ENCODE measurements around the gene FADS3. TPM values are rescaled to one million over a fixed set of nuclear protein-coding genes. Genes with fewer than 3 reads are reported as not detected.

Gene FADS3
- total and polyA plus RNA-seq, 2 of the 4 experiments (the other 2 are of a cell fraction) = 54.5 to 110 TPM

DNA sequence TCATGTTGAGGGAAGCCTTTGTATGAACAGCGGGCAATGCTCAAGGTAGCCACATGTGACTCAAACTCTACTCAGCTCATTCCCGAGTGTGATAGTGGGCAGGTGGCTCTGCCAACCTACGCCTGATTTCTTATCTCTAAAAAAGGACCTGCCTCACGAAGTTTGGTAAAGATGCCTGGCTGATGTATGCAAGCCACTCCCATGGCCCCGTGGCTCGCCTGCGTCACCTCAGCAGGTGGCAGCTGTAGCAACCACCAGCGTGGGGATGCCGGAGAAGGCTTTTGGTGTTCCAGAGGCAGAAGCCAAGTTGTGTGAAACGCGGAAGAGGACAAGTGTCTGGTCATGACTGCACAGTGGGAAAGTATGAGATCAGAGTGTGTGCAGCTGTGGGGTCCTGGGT lies 57.9 kb downstream of the FADS3 start:
- Histone ChIP-seq H4K8ac (ENCODE audit: low read depth in 2 of 2, low read length in 2 of 2) (no peak overlapping the region), H4K91ac (ENCODE audit: insufficient read depth, low read depth, low read length) (no peak overlapping the region), H2AK9ac (replicated peaks; ENCODE audit: low read depth, low read length, poor library complexity) (no peak overlapping the region), H3K9me3 (ENCODE audit: control insufficient read depth, insufficient read depth, low read length) (no peaks in the 10 kb centered on the region), H3K14ac (replicated peaks; ENCODE audit: low read depth, low read length) (no peak overlapping the region), H3K27me3 (ENCODE audit: control insufficient read depth, insufficient read depth, low read length) (no peaks in the 10 kb centered on the region), H3K27ac (ENCODE audit: insufficient read depth, low read length) (no peak overlapping the region), H3K4me2 (ENCODE audit: low read depth, low read length) (no peak overlapping the region), H3K4me1 (ENCODE audit: control insufficient read depth, insufficient read depth, low read length) (peaks cover 15% of the 10 kb centered on the region; the same call in 1 of the 2 replicates), H3K23ac (ENCODE audit: low read depth, low read length) (no peak overlapping the region), H4K5ac (ENCODE audit: low read depth, low read length) (no peak overlapping the region), H3K4ac (ENCODE audit: low read depth, low read length) (no peak overlapping the region), H2BK120ac (ENCODE audit: low read depth, low read length) (no peak overlapping the region), H2AK5ac (ENCODE audit: low read depth, low read length) (no peak overlapping the region), H4K20me1 (ENCODE audit: insufficient read depth, low read length) (peaks cover 50% of the 10 kb centered on the region; the same call in 1 of the 2 replicates), H3K56ac (ENCODE audit: extremely low read depth, insufficient read depth, low read length) (no peak overlapping the region), H2BK5ac (ENCODE audit: low read depth, low read length, poor library complexity, severe bottlenecking) (no peak overlapping the region), H3K79me1 (ENCODE audit: low read depth in 1 of 2, low read length in 2 of 2) (peaks cover 20 to 89% of the 10 kb centered on the region in 2 experiments), H3K4me3 (ENCODE audit: insufficient read depth, low read depth, low read length) (no peak overlapping the region), H2AFZ (replicated peaks; ENCODE audit: low read length, poor library complexity) (no peak overlapping the region), H3K18ac (ENCODE audit: low read depth, low read length) (no peak overlapping the region), H3K9me1 (ENCODE audit: insufficient read depth, low read length) (peaks cover 25% of the 10 kb centered on the region), H3K9ac (ENCODE audit: low read depth, low read length) (no peak overlapping the region), H2BK15ac (ENCODE audit: low read depth, low read length) (no peak overlapping the region), H2BK20ac (ENCODE audit: low read depth, low read length) (no peak overlapping the region), H3K36me3 (ENCODE audit: control insufficient read depth, insufficient read depth, low read length) (peaks cover 11% of the 10 kb centered on the region; the same call in 1 of the 2 replicates)
- WGBS, 2 experiments (ENCODE audit: extremely low coverage in 2 of 2, insufficient read length in 1 of 2) = 83% methylated on average over 5 of the region's 11 CpGs; no CpG with 5 or more reads in 1 of the 2 experiments
- dilution Hi-C loops (cut with HindIII; ENCODE audit: low sequenced_read_pairs, unreplicated experiment) = no loop called here
- no peak for DNase-seq
- ChIA-PET POLR2A (ENCODE audit: unreplicated experiment) (no interaction called here), CTCF (no interaction called here)
- in situ Hi-C loops (cut with MboI; ENCODE audit: low sequenced_read_pairs) = no loop called here
- TF ChIP-seq, protein P1, sequence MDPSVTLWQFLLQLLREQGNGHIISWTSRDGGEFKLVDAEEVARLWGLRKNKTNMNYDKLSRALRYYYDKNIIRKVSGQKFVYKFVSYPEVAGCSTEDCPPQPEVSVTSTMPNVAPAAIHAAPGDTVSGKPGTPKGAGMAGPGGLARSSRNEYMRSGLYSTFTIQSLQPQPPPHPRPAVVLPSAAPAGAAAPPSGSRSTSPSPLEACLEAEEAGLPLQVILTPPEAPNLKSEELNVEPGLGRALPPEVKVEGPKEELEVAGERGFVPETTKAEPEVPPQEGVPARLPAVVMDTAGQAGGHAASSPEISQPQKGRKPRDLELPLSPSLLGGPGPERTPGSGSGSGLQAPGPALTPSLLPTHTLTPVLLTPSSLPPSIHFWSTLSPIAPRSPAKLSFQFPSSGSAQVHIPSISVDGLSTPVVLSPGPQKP (IDR thresholded peaks at IDR 0.05; ENCODE audit: borderline replicate concordance, low read depth, low read length) = no peak
- TF ChIP-seq FOS (IDR thresholded peaks at IDR 0.05; ENCODE audit: low read depth, low read length) (no peak), MAZ (IDR thresholded peaks at IDR 0.05; ENCODE audit: borderline replicate concordance, low read depth, low read length) (no peak), RAD21 (IDR thresholded peaks at IDR 0.05; ENCODE audit: low read length) (no peak), BHLHE40 (IDR thresholded peaks at IDR 0.05; ENCODE audit: low read depth, low read length) (no peak), POLR2A (IDR thresholded peaks at IDR 0.05; ENCODE audit: low read depth, low read length) (no peak), SMC3 (IDR thresholded peaks at IDR 0.05; ENCODE audit: low read depth, low read length) (no peak), CHD1 (IDR thresholded peaks at IDR 0.05; ENCODE audit: low read depth, low read length) (no peak), NFE2L2 (IDR thresholded peaks at IDR 0.05; ENCODE audit: low read depth, low read length) (no peak), RFX5 (IDR thresholded peaks at IDR 0.05; ENCODE audit: low read depth, low read length) (no peak), RCOR1 (IDR thresholded peaks at IDR 0.05; ENCODE audit: insufficient replicate concordance, low read length) (no peak)
- TF ChIP-seq, protein P2, sequence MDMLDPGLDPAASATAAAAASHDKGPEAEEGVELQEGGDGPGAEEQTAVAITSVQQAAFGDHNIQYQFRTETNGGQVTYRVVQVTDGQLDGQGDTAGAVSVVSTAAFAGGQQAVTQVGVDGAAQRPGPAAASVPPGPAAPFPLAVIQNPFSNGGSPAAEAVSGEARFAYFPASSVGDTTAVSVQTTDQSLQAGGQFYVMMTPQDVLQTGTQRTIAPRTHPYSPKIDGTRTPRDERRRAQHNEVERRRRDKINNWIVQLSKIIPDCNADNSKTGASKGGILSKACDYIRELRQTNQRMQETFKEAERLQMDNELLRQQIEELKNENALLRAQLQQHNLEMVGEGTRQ (IDR thresholded peaks at IDR 0.05; ENCODE audit: low read depth, low read length) = no peak
- no peak for ATAC-seq (ENCODE audit: low read depth)
- intact Hi-C loops (cut with micrococcal nuclease) = no loop called here
- no TSS peak for BruUV-seq (replicated peaks)
